EL (cell line): ENCODE data around the gene LSMEM2.
"Not testable (repeated sequence)": the region's sequence is repeated elsewhere in the genome, so short reads cannot be mapped to it uniquely, and the experiment has no call there.

Experiments used
- DNase-seq: peaks from one replicate; pipeline ENCODE4 v3.0.0-alpha.2; 2016

LSMEM2 gene

DNA sequence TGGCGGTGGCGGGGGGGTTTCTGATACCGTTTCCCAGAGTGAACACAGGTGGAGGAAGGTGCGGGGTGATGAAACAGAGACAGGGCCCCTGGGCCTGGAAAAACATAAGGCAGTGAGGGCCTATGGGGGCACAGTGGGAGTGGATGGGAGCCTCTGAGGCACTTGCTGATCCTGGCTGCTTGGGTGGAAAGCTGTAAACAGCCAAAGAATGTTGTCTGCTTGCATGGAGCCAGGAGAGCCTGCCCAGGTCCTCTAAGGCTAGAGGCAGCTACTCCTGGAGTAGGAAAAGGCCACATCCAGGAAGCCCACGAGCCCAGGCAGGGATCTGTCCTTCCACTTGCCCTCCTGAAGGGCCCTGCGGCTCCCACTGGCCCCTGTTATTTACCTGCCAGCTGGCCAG lies 12.9 kb upstream of the LSMEM2 start:
- no peak for DNase-seq

DNA sequence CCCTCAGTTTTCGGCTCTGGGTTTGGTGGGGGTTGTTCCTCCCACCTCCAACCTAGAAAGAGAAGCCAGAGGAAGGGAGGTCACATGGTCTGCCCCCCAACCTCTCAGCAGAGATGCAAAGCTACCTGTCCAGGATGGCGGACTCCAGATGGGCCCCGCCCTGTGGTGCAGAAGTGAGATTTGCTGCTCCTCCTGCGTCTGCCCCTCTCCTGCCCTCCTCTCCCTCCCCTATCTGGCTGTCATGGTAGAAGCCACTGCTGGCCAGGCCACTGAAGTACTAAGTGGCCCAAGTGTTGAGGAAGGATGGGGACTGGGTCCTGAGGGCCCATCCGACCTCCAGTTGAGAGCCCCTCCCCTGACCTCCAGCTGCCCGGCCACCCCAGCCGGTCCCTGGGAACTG lies 12.1 kb upstream of the LSMEM2 start:
- no peak for DNase-seq

DNA sequence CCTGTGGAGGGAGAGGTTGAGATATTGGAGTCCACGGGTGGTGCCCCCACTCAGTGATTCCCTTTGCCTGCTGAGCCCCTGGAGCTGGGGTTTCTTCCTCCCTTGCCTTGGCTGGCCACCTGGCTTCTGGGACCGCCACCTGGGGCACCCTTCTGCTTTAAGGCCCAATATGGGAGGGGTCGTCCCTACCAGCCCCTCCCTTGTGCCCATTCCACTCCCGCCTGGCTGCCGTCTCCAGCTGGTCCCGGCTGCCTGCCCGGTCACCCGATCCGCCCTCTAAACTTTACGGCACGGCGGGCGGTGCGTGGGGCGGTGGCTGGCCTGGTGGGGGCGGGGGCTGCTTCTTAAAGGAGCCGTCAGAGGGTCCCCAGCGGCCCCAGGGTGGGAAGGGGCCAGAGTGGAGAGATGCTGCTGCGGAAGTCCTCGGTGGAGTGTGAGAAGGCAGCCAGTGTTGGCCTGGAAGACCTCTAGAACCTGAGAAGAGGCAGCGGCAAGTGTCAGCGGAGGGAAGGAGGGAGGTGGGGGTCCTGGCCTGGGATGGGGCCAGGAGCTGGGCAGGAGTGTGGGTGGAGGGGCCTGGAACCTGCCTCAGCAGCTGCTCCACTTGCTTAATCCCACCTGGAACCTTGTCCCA lies 11.5 kb upstream of the LSMEM2 start:
- DNase-seq: no peak

DNA sequence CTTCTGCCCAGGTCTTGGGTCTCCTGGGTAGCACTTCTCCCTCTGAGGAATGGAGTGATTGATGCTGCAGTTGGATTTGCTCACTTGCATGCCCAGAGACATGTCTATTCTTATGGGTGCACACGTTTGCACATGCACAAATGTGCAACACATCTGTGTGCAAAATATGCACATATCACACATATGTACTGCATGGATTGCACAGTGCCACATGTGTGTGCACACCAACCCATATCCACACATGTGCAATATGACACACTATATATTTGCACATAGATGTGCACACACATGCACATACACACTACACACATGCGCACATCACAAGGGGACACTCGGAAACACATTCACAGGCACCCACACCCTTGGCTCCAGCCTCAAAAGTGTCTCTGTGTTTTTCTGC lies 10.6 kb upstream of the LSMEM2 start:
- no peak for DNase-seq

GRCh38 chr3:50268703-50269451 lies 10.0 kb upstream of the LSMEM2 start, which contains the start of gene SEMA3B:
Gene SEMA3B (plus strand): TSS chr3:50269147. CDS start chr3:50269241, 94 bp downstream.
- DNase-seq: peak; percentile 89

- no peak for DNase-seq
Observed at GRCh38 chr3:50269460-50269859, 9.4 kb upstream of the LSMEM2 start.

- DNase-seq: peak; percentile 78
Observed at GRCh38 chr3:50269977-50270413, 8.9 kb upstream of the LSMEM2 start.

GRCh38 chr3:50270422-50271224 lies 8.3 kb upstream of the LSMEM2 start:
- peak; percentile 59 for DNase-seq

GRCh38 chr3:50271314-50271936 lies 7.5 kb upstream of the LSMEM2 start:
- no peak for DNase-seq

- not testable (repeated sequence) for DNase-seq
Observed at GRCh38 chr3:50272538-50272910, 6.4 kb upstream of the LSMEM2 start.

DNA sequence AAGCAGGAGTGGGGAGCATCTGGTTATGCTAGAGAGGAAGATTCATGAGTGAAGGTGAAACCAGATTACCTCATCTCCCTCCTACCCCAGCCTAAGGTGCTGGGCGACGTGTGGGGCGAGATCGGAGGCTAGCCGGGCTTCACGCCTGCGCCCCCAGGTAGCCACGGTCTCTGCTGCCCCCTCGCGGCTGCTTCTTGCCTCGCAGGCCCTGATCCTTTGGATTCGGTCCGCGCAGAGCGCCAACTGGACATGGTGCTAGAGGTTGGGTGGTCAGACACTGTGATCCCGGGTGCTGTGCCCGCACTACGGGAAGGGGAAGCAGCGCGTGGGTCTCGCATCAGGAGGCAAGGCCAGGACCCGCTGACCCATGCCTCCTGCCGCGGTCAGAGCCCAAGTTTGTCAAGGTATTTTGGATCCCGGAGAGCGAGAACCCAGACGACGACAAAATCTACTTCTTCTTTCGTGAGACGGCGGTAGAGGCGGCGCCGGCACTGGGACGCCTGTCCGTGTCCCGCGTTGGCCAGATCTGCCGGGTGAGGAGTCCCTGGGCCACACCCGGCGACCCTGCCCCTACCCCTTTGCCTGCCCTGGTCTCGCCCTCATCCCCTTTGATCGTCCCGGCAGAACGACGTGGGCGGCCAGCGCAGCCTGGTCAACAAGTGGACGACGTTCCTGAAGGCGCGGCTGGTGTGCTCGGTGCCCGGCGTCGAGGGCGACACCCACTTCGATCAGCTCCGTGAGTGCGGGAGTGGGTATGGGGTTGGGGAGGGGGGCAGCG lies 5.8 kb upstream of the LSMEM2 start:
- peak; percentile 76 for DNase-seq

- no peak for DNase-seq
Observed at GRCh38 chr3:50273689-50274065, 5.2 kb upstream of the LSMEM2 start.

DNA sequence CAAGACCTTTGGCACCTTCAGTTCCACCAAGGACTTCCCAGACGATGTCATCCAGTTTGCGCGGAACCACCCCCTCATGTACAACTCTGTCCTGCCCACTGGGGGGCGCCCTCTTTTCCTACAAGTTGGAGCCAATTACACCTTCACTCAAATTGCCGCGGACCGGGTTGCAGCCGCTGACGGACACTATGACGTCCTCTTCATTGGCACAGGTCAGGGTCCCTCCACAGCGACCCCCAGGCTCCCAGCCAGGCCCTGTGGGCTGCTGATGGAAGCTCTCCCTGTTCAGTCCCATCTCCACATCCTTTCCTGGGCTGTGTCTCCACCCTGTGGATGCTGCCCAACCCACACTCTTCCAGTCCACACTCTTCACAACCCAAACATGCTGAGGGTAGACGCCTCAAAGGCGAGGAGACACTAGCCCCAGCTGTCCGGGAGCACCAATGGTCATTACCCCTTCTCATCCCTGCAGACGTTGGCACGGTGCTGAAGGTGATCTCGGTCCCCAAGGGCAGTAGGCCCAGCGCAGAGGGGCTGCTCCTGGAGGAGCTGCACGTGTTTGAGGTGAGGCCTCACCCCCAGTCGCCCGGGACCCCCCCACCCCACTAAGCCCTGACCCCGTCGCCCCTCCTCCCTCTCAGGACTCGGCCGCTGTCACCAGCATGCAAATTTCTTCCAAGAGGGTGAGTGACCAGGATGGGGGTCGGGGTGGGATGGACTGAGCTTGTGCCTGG lies 4.3 kb upstream of the LSMEM2 start:
- peak; percentile 52 for DNase-seq

DNA sequence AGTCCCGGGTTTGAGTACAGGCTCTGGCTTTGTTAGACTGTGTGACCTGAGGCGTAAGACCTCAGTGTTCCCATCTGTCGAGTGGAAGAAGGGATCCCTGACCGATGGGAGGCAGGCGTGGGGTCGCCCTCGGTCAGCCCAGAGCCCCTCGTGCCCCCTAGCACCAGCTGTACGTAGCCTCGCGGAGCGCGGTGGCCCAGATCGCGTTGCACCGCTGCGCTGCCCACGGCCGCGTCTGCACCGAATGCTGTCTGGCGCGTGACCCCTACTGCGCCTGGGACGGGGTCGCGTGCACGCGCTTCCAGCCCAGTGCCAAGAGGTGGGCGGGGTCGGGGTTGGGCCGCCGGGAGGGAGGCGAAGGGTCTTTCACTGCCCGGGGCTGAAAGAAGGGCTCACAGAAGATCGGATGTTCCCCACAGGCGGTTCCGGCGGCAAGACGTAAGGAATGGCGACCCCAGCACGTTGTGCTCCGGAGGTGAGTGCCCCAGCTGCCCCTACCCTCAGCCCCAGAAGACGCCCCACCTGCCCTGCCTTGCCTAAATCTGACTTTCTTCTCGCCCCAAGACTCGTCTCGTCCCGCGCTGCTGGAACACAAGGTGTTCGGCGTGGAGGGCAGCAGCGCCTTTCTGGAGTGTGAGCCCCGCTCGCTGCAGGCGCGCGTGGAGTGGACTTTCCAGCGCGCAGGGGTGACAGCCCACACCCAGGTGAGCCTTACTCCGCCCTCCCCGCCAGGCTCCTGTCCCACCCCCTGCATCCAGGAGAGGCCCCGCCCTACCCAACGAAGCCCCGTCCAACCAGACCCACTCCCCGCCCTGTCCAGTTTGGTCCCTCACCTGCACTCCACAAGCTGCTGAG lies 3.5 kb upstream of the LSMEM2 start:
- DNase-seq: no peak

DNA sequence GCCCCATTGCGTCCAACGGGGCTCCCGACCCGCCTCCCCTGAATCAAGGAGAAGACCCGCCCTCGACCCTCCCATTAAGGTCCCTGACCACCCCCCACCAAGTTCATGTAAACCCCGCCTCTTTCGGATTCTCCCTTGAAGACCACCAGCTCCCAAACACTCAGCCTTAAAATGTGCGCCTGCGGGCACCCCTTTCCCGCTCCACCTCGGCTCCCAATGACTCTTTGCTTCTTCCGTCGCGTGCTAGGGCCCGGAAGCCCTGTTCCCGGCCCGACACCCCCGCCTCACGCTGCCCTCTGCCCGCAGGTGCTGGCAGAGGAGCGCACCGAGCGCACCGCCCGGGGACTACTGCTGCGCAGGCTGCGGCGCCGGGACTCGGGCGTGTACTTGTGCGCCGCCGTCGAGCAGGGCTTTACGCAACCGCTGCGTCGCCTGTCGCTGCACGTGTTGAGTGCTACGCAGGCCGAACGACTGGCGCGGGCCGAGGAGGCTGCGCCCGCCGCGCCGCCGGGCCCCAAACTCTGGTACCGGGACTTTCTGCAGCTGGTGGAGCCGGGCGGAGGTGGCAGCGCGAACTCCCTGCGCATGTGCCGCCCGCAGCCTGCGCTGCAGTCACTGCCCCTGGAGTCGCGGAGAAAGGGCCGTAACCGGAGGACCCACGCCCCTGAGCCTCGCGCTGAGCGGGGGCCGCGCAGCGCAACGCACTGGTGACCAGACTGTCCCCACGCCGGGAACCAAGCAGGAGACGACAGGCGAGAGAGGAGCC lies 2.7 kb upstream of the LSMEM2 start:
- DNase-seq: no peak

- DNase-seq: no peak
Observed at GRCh38 chr3:50276762-50277101, 2.2 kb upstream of the LSMEM2 start.

- DNase-seq: no peak
Observed at GRCh38 chr3:50278123-50278879, 586 bp upstream of the LSMEM2 start.

GRCh38 chr3:50279255-50280016 lies 549 bp downstream of the LSMEM2 start:
- no peak for DNase-seq
